Mesothelial cell of epicardium (in vitro differentiated cells): ENCODE data around the gene FBXO7. TPM values are rescaled to one million over a fixed set of nuclear protein-coding genes. Genes with fewer than 3 reads are reported as not detected.

ENCODE experiments used
- DNase-seq, 2 experiments: peaks; one replicate each; pipeline ENCODE4 v3.0.0; 2021; ENCODE audit warnings: low spot score in 2 of 2; ENCODE audit not compliant: unreplicated experiment in 2 of 2
- H3K27ac Mint-ChIP-seq: 2 replicates; pipeline ENCODE4 v1.8.0; 2021; ENCODE audit warnings: mixed read lengths
- H3K27me3 Mint-ChIP-seq: 2 replicates; pipeline ENCODE4 v1.8.0; 2021; ENCODE audit warnings: low read depth, mixed read lengths
- H3K36me3 Mint-ChIP-seq: 2 replicates; pipeline ENCODE4 v1.8.0; 2021; ENCODE audit warnings: mixed read lengths
- H3K4me1 Mint-ChIP-seq: 2 replicates; pipeline ENCODE4 v1.8.0; 2021; ENCODE audit warnings: mixed read lengths
- H3K4me3 Mint-ChIP-seq: 2 replicates; pipeline ENCODE4 v1.8.0; 2021; ENCODE audit warnings: mild to moderate bottlenecking, moderate library complexity, mixed read lengths
- H3K9me3 Mint-ChIP-seq: 2 replicates; pipeline ENCODE4 v1.8.0; 2021; ENCODE audit warnings: mixed read lengths
- total RNA-seq: library from RNA; stranded (reverse); gene quantifications from 3 replicates; pipeline ENCODE4 v1.2.1, GENCODE V29; 2021
- TF ChIP-seq, protein P1 (sequence below): fragments of 200-600 bp; sonication (generic); IDR thresholded peaks from one replicate; pipeline ENCODE4 v1.5.0; 2021; ENCODE audit warnings: antibody characterized with exemption; ENCODE audit not compliant: unreplicated experiment

The FBXO7 gene
- total RNA-seq, 1 donor from 2014 or later: 86.7 TPM

GRCh38 chr22:32490279-32490678 is 15.7 kb downstream of the FBXO7 start:
- H3K9me3 Mint-ChIP-seq: no peaks in the 10 kb centered on the region
- no peaks in the 10 kb centered on the region for H3K4me1 Mint-ChIP-seq
- no peaks in the 10 kb centered on the region for H3K27me3 Mint-ChIP-seq
- DNase-seq: no peak
- H3K27ac Mint-ChIP-seq: no peak overlapping the region
- H3K4me3 Mint-ChIP-seq: no peak overlapping the region
- peaks cover 68% of the 10 kb centered on the region for H3K36me3 Mint-ChIP-seq
- TF ChIP-seq, protein P1, sequence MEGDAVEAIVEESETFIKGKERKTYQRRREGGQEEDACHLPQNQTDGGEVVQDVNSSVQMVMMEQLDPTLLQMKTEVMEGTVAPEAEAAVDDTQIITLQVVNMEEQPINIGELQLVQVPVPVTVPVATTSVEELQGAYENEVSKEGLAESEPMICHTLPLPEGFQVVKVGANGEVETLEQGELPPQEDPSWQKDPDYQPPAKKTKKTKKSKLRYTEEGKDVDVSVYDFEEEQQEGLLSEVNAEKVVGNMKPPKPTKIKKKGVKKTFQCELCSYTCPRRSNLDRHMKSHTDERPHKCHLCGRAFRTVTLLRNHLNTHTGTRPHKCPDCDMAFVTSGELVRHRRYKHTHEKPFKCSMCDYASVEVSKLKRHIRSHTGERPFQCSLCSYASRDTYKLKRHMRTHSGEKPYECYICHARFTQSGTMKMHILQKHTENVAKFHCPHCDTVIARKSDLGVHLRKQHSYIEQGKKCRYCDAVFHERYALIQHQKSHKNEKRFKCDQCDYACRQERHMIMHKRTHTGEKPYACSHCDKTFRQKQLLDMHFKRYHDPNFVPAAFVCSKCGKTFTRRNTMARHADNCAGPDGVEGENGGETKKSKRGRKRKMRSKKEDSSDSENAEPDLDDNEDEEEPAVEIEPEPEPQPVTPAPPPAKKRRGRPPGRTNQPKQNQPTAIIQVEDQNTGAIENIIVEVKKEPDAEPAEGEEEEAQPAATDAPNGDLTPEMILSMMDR: no peak

GRCh38 chr22:32492111-32492510 is 17.5 kb downstream of the FBXO7 start:
- no peaks in the 10 kb centered on the region for H3K4me1 Mint-ChIP-seq
- H3K36me3 Mint-ChIP-seq: peaks cover 71% of the 10 kb centered on the region
- peaks cover 7% of the 10 kb centered on the region for H3K9me3 Mint-ChIP-seq
- no peak overlapping the region for H3K4me3 Mint-ChIP-seq
- TF ChIP-seq, protein P1: no peak
- DNase-seq: no peak
- H3K27ac Mint-ChIP-seq: no peak overlapping the region
- no peaks in the 10 kb centered on the region for H3K27me3 Mint-ChIP-seq

DNA sequence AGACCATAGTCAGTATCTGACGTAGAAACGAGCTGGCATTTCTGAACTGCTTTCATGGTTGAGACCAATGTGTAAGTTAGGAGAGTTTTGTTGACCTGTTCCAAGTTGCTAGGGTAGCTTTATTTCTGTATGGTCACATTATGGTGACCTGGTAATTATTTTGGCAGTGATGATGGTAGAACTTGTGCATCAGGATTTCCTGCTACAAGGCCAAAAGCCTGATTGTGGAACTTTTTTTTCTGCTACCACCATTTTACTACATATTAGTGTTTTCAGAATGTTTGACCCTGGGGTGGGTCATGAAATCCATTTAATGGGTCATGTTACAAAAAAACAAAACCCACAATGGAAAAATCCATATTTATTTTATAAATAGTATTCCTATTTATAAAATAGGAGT is 18.9 kb downstream of the FBXO7 start:
- DNase-seq: no peak
- TF ChIP-seq, protein P1: no peak
- no peak overlapping the region for H3K4me3 Mint-ChIP-seq
- no peaks in the 10 kb centered on the region for H3K4me1 Mint-ChIP-seq
- no peaks in the 10 kb centered on the region for H3K27me3 Mint-ChIP-seq
- peaks cover 7% of the 10 kb centered on the region for H3K9me3 Mint-ChIP-seq
- peaks cover 76% of the 10 kb centered on the region for H3K36me3 Mint-ChIP-seq
- no peak overlapping the region for H3K27ac Mint-ChIP-seq

- Mint-ChIP-seq H3K9me3 (peaks cover 7% of the 10 kb centered on the region), H3K4me1 (no peaks in the 10 kb centered on the region), H3K4me3 (no peak overlapping the region), H3K36me3 (peaks cover 75% of the 10 kb centered on the region), H3K27me3 (no peaks in the 10 kb centered on the region), H3K27ac (no peak overlapping the region)
- no peak for DNase-seq
- TF ChIP-seq, protein P1: no peak
Observed at GRCh38 chr22:32494971-32495370, 20.4 kb downstream of the FBXO7 start.

GRCh38 chr22:32499666-32500065 is 25.1 kb downstream of the FBXO7 start:
- Mint-ChIP-seq H3K36me3 (peaks cover 42% of the 10 kb centered on the region), H3K4me1 (no peaks in the 10 kb centered on the region), H3K27me3 (no peaks in the 10 kb centered on the region), H3K9me3 (peaks cover 7% of the 10 kb centered on the region), H3K4me3 (no peak overlapping the region), H3K27ac (peak overlapping the region; percentile 5)
- DNase-seq: no peak
- TF ChIP-seq, protein P1: no peak
